SKM-1 (cell line): Measurements from ENCODE around the gene GNGT1.
"Not testable (repeated sequence)": the region's sequence is repeated elsewhere in the genome, so short reads cannot be mapped to it uniquely, and the experiment has no call there.

Experiments
- DNase-seq: peaks from one replicate; lab custom pipeline; 2025; ENCODE audit not compliant: unreplicated experiment; lab: John Stamatoyannopoulos, UW

The GNGT1 gene

DNA sequence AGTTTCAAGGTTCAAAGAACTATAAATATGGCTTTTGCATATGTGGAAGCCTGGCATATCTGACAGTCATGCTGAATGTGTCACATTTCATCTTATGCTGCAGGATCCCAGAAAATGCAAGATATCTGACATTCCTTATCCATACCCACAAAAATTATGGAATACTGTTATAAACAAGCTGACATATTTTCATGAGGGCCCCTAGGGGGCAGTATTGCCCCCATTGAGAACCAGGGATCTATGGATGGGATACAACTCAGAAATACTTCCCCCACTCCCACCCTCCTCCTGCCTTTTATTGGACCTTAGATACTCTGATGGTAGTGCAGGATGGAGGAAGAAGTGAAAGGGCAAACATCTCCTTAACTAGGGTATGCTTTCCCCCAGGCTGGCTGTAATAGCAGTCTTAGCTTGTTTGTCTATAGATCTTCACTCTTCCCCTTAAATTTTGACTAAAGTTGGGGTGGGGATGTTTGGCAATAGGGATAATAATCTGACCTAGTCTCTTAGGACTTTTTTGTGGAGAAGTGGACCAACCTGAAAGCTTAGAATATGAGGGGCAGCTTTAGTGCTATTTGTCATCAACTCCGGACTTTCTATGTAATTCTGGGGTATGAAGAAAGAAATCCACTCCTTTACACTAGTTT is 3.5 kb upstream of the GNGT1 start:
- DNase-seq, result no peak

DNA sequence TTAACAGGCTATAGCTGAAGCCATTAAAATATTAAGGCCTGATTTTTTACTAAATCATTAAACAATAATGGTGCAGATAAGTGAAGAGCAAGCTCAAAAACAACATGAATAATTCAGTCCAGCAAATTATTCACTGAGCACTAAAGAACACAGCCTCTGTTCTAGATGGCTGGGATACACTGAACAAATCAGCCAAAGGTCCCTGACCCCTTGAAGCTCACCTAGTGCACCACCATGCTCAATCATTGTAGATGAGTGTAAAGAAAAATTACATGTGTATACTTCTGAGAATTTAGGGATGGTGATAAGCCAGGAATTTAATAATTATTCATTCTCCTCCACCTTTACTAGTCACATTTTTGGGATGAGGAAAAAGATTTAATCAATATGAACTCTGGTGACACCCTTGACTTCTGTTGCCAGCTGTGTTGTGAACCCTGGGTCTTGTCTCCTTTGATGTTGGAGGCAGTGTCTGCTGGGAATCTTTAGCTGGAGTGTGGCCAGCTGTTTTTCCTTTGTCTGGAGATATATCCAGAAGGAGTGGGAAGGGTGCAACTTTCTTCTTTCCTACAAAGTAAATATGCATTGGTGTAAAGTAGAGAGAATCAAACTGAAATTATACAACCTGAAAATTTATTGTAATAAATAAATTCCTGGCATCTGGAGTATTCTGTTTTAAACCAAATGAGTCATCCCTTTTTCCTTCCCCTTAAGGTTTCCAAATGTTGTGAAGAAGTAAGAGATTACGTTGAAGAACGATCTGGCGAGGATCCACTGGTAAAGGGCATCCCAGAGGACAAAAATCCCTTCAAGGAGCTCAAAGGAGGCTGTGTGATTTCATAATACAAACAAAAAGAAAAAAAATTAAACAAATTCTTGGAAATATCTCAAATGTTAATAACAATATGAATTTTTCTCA is 4.0 kb downstream of the GNGT1 start:
- no peak for DNase-seq

DNA sequence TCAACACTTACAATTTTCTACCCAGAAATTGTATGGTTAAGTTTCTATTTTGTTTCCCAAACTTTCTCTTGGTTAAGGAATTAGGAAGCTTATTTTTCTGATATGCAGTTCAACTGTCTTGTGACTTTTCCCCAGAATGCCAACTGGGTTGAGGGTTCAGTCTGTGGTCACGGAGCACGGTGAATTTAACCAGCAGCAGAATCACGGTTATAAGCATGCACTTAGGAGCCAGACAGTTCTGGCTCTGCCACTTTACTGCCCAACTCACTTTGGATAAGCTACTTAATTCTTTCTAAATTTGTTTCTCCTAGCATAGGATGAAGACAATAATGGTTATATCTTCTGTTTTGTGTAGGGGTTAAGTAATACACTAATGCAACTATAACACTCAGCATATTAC is 4.9 kb downstream of the GNGT1 start:
- DNase-seq, result not testable (repeated sequence)

DNA sequence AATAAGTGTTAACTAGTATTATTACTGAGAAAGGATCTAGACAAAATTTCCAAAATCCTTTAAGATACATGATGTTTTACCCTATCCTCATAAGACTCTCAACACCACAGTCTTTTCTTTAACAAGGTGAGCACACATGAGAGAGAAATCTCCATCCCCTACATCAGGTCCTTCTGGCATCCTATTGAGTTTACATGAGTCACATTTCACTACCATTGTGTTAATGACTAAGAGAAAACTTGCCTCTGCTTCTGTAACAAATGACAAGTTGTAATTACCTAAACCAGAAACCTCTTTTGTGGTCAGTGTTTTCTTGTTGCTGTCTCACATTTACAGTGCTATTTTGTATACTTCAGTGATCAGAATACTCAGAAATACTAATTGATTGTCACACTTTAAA is 5.3 kb downstream of the GNGT1 start:
- not testable (repeated sequence) for DNase-seq

DNA sequence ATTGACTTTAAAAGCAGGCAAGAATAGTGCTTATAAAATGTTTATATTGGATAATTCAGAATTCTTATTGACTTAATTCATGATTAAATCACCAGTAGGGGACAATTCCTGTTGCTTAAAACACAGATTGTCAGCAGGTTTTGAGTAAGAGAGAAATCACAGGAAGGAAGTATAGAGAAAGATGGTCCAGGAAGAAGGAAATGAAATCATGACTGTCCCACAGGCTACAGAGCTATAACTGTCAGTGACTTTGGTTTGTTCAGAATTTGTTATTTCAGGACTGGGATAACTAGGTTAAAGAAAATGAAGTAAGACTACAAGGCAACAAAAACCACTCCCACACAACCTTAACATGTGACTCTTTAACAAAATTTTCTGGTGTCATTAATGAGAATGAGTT is 6.8 kb downstream of the GNGT1 start:
- no peak for DNase-seq

DNA sequence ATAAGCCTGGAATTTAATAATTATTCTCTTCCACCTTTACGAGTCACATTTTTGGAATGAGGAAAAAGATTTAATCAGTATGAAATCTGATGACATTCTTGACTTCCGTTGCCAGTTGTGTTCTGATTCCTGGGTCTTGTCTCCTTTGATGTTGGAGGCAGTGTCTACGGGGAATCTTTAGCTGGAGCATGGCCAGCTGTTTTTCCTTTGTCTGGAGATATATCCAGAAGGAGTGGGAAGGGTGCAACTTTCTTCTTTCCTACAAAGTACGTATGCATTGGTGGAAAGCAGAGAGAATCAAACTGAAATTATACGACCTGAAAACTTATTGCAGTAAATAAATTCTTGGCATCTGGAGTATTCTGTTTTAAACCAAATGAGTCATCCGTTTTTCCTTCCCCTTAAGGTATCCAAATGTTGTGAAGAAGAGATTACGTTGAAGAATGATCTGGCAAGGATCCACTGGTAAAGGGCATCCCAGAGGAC is 8.3 kb downstream of the GNGT1 start:
- DNase-seq, result no peak

DNA sequence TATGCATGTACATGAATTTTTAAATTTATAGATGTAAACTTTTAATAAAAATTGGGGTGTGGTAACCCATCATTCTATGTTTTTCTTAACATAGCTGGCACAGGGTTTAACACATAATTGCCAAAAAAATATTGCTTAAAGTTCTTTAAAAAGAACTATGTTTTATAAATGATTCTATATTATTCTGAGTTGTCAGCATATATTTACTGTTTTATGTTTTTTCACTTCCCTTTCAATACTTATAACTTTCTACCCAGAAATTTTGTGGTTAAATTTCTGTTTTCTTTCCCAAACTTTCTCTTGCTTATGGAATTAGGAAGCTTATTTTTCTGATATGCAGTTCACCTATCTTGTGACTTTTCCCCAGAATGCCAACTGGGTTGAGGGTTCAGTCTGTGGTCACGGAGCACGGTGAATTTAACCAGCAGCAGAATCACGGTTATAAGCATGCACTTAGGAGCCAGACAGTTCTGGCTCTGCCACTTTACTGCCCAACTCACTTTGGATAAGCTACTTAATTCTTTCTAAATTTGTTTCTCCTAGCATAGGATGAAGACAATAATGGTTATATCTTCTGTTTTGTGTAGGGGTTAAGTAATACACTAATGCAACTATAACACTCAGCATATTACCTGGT is 9.0 kb downstream of the GNGT1 start:
- not testable (repeated sequence) for DNase-seq

DNA sequence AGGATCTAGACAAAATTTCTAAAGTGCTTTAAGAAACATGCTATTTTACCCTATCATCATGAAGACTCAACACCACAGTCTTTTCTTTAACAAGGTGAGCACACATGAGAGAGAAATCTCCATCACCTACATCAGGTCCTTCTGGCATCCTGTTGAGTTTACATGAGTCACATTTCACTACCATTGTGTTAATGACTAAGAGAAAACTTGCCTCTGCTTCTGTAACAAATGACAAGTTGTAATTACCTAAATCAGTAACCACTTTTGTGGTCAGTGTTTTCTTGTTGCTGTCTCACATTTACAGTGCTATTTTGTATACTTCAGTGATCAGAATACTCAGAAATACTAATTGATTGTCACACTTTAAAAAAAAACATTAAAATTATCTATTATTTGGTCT is 9.5 kb downstream of the GNGT1 start:
- not testable (repeated sequence) for DNase-seq

DNA sequence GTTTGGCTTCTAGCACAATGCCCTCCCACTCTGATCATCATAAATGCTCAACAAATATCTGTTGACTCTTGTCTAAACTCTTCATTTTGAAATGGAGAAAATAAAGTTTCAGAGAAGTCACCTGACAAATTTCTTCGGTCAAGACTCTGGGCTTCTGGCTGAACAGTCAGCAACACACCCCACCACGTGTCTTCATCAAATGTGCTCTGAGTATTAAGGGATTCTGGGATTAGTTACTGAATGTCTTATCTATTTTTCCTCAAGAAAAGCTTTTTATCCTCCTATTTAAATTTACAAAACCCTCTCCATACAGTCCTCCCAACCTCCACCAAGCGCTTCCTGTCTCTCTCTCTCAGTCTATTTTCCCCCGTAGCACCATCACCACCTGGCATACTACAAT is 9.9 kb downstream of the GNGT1 start:
- DNase-seq, result not testable (repeated sequence)

DNA sequence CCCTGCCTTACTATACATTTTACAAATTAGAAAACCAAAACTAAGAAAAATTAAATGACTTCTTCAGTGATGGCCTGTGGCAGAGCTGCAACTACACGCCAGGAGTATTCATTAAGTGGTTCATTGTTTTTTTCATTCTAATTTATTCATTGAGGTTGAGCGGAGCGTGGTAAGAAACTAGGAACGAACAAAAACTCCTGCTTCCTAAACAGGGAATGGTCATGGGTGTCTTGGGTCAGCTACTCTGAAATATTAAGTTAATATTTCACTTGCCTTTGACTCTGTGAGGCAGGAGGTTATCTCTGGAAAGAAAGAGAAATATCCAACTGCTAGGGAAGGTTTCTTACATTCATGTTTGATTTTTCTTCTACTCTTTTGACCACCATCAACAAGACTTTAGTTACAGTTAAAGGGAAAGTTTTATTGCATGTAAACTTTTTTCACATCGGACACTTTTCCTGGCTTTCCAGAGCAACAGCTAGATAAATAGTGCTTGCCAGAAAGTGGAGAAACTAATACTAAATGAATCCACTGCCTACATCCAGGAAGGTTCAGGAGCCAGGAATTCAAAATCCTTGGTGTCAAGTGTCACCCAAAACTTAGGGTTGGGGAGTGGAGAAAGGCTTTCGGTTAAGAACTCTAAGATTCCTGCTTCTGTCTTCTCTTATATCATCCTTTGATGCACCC is 14.3 kb downstream of the GNGT1 start:
- DNase-seq, result no peak

DNA sequence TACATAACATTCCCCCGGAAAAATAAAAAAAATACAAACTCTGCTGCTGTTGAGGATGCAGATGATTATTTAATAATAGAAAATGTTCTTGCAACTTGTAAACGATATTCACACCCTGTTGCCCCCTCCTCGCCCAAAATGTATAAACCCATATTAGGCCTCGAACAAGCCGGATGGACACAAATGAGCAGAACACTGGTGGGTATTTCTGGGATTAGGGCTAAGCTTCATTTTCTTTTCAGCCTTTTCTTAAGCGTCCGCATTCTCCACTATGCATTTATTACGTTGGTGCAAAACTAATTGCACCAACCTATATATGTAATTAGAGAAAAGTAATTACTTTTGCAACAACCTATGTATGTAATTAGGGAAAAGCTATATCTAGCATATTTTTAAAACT is 14.8 kb downstream of the GNGT1 start:
- no peak for DNase-seq

DNA sequence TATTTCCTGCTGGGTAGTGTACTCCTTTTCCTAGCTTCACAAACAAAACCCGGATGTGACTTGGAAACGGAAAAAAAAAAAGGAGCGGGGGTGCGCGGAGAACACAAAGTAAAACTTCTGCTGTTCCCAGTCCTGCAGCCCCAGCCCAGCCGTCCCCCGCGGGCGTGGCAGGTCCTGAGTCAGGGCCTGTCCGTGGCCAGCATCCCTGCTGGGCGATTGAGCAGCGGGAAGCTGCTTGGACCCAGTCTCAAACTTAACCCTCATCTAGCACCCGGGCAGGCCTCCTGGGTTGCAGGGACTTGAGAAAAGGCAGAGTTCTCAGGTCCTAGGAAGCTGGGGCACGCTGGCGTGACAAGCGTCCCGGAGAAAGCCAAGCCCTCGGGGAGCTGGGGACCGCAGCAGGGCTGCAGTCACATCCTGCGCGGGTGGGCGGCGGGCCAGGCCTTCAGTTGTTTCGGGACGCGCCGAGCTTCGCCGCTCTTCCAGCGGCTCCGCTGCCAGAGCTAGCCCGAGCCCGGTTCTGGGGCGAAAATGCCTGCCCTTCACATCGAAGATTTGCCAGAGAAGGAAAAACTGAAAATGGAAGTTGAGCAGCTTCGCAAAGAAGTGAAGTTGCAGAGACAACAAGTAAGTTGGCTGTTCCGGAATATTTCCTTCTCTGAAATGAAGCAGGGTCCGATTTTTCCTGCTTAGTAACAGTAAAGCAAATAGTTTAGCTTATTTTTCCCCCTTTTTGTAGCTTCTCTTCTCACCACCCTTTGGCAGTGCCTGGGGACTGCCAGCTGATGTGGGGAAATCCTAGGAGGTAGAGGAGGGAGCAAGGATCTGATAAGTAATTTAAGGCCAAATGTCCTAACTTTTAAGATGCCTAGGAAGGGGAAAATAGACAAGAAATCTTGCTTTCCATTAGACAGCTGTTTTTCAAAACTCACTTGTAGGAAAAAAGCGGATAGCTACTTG is 15.5 kb downstream of the GNGT1 start, which contains the start of gene GNG11:
Gene GNG11 (plus strand): TSS at position 129 of the 960 bp plus-strand sequence. CDS start 403 bp downstream, at position 532.
- no peak for DNase-seq

DNA sequence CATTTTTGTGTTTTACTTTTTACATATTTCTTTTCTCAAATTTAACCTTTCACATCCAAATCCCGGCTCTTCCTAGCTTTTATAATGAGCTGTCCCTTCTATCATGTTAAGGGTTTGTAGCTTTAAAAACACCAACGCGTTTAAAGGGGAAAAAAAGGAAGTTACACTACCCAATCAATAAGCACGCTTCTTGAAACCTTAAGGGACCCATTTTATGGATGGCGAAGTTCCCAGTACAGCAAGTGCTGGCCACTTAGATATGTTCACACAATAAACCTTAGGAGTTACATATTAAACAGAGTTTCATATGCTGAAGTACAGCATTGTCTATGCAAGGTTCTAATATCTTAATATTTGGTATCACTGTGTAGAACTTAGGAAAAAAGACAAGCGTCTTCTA is 16.9 kb downstream of the GNGT1 start:
- DNase-seq, result no peak

DNA sequence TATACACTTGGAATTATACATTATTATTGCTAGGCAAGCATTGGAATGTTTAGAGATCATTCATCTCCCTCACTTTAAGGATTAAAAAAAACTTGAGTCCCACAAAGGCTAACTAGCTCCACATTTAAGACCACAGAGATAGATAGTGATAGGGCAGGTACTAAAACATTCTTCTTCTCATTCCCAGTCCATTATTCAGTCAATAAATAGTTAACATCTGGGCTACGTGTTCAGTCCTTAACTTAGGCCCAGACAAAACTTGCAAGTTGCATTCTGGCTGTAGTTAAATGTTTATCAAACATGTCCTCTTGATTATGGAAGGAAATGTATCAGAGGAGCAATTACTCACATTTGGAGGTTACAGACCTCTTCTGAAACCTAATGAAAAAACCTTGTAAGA is 17.6 kb downstream of the GNGT1 start:
- DNase-seq, result no peak

DNA sequence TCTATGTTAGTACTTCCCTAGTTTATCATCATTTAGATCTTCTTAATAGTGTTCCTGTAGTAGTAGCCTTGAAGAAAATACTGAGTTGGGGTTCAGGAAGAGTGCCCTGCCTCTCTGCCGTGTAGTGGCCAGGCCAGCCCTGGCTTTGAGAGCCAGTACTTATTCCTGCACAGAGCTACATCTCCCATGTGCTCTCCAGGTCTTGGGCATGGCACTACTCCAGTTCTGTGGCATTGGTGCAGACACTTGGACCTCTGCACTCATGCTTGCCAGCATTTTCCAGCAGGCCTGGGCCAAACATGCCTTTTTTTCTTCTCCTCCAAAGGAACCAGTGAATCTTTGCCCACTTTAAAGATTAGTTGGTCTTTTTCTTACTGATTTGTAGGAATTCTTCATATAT is 20.4 kb downstream of the GNGT1 start:
- DNase-seq, result no peak

DNA sequence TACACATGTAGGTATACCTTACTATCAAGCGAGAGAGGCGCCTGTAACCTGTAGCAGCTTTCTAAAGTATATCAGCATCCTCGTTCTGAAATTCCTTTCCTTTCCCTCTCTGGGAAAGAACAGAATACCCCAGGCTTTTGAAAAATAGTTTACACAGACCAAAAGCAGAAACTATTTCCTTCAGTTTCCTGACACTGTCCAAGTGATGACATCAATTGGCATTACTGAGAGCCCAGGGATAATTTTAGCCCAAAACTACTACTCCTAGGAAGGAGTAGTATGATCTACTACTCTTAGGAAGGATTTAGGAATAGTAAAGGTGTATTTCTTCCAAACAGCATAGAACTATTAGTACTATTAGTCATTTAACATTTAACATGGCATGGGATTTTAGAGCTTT is 21.2 kb downstream of the GNGT1 start:
- no peak for DNase-seq

DNA sequence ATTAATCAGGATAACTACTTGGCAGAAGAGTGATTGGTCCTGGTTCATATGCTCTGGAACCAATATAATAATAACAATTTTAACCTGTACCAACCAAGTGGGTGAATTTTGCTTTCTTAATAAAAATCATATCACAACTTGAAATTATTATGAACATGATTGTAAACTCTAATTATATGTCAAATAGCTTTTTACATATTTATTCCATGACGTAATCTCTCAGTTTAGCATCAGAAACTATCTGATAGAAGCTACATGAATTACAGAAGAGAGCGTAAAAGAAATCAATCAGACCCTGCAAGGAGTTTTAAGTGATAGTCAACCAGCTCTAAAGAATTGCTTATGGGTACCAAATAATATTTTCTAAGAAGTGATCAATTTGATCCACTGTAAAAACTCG is 25.3 kb downstream of the GNGT1 start:
- no peak for DNase-seq

DNA sequence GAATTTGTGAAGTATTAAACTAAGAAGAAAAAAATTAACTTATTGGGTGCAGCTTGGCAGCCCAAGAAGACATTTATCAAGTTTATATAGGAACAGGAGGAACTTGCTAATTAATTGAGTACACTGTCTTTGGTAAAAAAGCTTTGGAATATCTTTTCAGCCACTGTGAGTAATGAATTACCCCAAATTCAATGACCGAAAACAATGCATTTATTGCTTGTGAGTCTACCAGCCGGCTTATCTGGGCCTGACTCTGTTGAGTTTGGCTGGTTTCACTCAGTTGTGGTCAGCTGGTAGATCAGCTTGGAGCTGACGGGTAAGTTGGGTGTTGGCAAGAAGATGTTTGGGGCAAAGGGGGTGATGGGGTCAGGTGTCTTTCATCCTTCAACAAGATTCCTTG is 26.8 kb downstream of the GNGT1 start:
- DNase-seq, result no peak

DNA sequence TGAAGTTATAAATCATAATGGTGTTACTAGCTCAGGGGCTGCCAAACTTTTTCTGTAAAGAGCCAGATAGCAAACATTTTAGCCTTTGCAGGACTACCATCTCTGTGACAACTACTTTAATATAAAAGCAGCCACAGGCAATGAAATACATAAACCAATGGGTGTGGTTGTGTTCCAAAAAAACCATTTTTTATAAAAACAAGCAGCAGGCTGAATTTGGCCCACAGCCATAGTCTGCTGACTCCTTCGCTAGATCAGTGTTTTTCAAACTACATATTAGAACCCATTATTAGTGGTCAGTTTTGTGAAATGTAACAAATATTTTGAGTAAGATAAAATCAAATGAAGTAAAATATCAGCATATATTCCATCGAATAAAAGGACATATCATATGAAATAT is 28.7 kb downstream of the GNGT1 start:
- DNase-seq, result no peak

DNA sequence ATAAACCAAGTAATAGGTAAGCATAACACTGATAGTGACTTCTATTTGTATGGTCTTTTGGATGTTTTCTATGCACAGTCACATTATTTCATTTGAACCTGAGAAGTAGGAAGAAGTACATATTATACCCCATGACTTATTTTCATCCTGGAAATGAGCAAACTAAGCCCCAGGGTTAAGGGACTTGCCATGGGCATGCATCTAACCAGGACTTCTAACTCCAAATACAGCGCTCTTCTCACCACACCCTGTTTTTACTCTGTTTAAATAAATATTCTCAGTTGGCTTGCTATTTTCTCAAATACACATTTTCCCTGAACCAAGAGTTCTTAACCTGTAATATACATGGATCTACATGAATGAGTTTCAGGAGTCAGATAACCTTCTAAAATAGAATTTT is 31.5 kb downstream of the GNGT1 start:
- no peak for DNase-seq
